Left ventricle myocardium inferior (tissue), 1 donor: ENCODE measurements around the gene PLXNA2. TPM values are rescaled to one million over a fixed set of nuclear protein-coding genes. Genes with fewer than 3 reads are reported as not detected.

Experiments
- DNase-seq: peaks from one replicate; pipeline ENCODE4 v3.0.0-alpha.2; 2020
- H3K27ac ChIP-seq: fragments of 200-600 bp; replicated peaks from 2 replicates; pipeline ENCODE4 v1.8.0; 2021
- H3K27me3 ChIP-seq: fragments of 200-600 bp; 2 replicates; pipeline ENCODE4 v1.8.0; 2021; ENCODE audit warnings: low read depth
- H3K36me3 ChIP-seq: fragments of 200-600 bp; 2 replicates; pipeline ENCODE4 v1.8.0; 2021
- H3K4me1 ChIP-seq: fragments of 200-600 bp; 2 replicates; pipeline ENCODE4 v1.8.0; 2021
- H3K4me3 ChIP-seq: fragments of 200-600 bp; 2 replicates; pipeline ENCODE4 v1.8.0; 2021; ENCODE audit warnings: mild to moderate bottlenecking, moderate library complexity
- H3K9me3 ChIP-seq: fragments of 200-600 bp; replicated peaks from 2 replicates; pipeline ENCODE4 v1.8.0; 2021
- intact Hi-C: fragments of 100-400 bp; cut with micrococcal nuclease; formaldehyde crosslinking; loops from one replicate; pipeline ENCODE4 v1.11.0; 2022
- total RNA-seq: library from RNA; stranded (reverse); fragmentation: NEBNext Ultra II Directional; extraction: Animal tissue kit (Norgen Biotek cat#: 25700); gene quantifications from one replicate; pipeline ENCODE4 v1.2.1, GENCODE V29; 2021
- TF ChIP-seq, protein P1 (sequence below): fragments of 200-600 bp; IDR thresholded peaks from 2 replicates; pipeline ENCODE4 v1.8.0; 2021; ENCODE audit warnings: antibody characterized with exemption, mild to moderate bottlenecking, borderline replicate concordance
- donor health status: DM: no; HTN: yes; CAD: no; lungs with severe emphysema.

PLXNA2 gene
- total RNA-seq, 1 donor from 2014 or later: 29.1 TPM

DNA sequence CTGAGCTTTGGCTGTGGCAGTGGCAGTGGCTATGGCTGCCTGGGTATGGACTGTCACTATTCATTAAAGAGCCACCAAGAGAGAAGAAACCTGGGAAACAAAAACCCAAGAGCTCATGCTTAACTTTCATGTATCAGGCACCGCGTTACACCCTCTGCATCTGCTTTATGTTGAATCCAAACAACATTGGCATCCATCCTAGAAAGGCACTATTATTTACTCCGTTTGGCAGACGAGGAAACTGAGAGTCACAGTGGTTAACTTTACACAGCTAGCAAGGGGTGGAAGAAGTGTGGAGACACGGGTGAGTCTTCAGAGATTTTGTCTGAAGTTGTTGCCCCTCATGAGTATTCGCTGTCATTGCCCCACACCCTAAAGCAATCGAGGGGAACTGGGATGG, 63.8 kb downstream of the PLXNA2 start:
- peak overlapping the region; percentile 67 for H3K27ac ChIP-seq
- DNase-seq: no peak
- peaks cover 91% of the 10 kb centered on the region for H3K4me1 ChIP-seq
- H3K27me3 ChIP-seq: no peaks in the 10 kb centered on the region
- no peaks in the 10 kb centered on the region for H3K36me3 ChIP-seq
- no peak overlapping the region for H3K4me3 ChIP-seq
- TF ChIP-seq, protein P1, sequence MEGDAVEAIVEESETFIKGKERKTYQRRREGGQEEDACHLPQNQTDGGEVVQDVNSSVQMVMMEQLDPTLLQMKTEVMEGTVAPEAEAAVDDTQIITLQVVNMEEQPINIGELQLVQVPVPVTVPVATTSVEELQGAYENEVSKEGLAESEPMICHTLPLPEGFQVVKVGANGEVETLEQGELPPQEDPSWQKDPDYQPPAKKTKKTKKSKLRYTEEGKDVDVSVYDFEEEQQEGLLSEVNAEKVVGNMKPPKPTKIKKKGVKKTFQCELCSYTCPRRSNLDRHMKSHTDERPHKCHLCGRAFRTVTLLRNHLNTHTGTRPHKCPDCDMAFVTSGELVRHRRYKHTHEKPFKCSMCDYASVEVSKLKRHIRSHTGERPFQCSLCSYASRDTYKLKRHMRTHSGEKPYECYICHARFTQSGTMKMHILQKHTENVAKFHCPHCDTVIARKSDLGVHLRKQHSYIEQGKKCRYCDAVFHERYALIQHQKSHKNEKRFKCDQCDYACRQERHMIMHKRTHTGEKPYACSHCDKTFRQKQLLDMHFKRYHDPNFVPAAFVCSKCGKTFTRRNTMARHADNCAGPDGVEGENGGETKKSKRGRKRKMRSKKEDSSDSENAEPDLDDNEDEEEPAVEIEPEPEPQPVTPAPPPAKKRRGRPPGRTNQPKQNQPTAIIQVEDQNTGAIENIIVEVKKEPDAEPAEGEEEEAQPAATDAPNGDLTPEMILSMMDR: no peak
- intact Hi-C loops: no loop called here
- H3K9me3 ChIP-seq: no peaks in the 10 kb centered on the region

DNA sequence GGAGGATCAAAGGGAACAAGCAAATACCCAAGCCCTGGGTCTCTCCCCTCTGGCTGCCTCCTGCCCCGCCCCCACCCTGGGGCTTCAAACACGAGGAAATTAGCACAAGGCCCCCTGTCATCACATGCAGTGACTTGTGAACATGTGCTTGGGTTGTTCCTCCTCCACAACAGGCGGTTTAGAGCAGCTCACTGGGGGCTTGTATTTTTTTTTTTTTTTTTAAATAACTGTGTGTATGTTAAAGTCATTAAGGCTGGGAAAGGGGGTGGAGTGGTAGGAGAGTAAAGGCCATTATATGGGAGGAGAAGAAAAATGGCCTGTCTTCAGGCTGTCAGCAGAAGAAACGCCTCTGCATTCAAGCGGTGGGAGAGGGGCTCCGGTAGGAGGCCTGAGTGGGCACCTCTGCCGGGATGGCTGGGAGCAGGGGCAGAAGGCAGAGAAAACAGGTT, 64.2 kb downstream of the PLXNA2 start:
- no peaks in the 10 kb centered on the region for H3K36me3 ChIP-seq
- H3K27ac ChIP-seq: peak overlapping the region; percentile 67
- DNase-seq: no peak
- H3K4me1 ChIP-seq: peaks cover 91% of the 10 kb centered on the region
- no peaks in the 10 kb centered on the region for H3K27me3 ChIP-seq
- TF ChIP-seq, protein P1: no peak
- intact Hi-C loops: no loop called here
- H3K9me3 ChIP-seq: no peaks in the 10 kb centered on the region
- no peak overlapping the region for H3K4me3 ChIP-seq

DNA sequence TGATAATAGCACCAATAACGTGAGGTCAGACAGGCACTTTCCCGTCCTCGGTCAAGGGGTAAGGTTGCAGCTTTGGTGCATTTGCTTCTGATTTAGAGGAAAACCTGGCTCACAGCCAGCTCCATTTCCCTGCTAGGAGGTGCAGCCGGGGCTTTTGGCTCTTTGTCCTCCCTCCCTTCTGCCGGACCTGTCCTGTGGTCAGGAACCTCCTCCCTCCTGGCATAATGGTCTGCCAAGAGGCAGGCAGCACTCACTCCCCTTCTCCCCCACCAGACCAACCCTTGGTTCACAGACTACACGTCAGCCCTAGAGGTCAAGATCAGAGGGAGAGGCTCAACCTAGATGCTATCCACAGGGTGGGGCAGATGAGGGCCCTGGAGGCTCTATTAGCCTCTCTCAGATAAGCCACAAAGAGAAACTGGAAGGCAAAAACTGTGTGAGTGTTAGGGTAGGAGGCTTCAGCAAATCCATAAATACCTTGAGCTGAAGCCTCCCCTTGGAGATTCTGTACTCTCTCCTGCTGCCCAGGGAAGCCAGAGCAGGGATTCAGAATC, 64.8 kb downstream of the PLXNA2 start:
- Histone ChIP-seq H3K36me3 (no peaks in the 10 kb centered on the region), H3K4me3 (no peak overlapping the region), H3K9me3 (no peaks in the 10 kb centered on the region), H3K27me3 (no peaks in the 10 kb centered on the region), H3K4me1 (peaks cover 91% of the 10 kb centered on the region), H3K27ac (peak overlapping the region; percentile 67)
- intact Hi-C loops: no loop called here
- TF ChIP-seq, protein P1: no peak
- no peak for DNase-seq

DNA sequence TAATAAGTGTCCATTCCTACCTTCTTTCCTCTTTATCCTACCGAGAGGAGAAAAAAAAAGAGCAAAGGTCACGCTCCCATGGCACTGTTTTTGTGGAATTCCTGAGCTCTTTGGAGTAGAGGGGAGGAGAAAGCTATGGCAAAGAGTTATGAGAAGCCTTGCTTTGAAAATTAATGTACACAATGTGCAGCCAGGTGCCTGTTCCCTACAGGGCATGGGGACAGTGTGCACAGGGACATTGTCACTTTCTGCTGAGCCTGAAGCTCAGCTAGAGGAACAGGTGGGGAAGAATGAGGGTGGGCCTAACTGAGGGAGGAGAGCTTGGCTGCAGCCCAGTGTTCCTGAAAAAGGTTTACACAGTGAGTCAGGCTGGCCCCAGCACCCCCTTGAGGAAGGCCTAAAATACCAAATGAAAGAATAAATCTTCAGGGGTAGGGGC, 66.1 kb downstream of the PLXNA2 start:
- H3K4me1 ChIP-seq: peaks cover 80% of the 10 kb centered on the region
- no peaks in the 10 kb centered on the region for H3K27me3 ChIP-seq
- H3K36me3 ChIP-seq: no peaks in the 10 kb centered on the region
- intact Hi-C loops: no loop called here
- no peaks in the 10 kb centered on the region for H3K9me3 ChIP-seq
- no peak overlapping the region for H3K4me3 ChIP-seq
- TF ChIP-seq, protein P1: no peak
- no peak overlapping the region for H3K27ac ChIP-seq
- DNase-seq: no peak

DNA sequence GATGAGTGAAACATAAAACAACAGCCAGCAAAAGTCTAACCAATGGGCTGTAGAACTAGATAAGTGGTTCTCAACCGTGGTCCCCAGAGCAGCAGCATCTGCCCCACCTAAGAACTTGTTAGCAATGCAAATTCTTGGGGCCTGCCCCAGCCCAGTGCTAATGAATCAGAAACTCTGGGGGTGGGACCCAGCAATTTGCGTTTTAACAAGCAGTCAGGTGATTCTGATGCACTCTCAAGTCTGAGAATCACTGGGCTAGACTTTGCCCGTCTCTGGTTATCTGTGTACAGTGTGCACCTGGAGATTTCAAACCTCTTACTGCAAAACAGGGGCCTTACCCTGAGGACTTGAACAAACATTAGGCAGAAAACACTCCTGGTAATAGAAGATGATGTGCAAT, 66.5 kb downstream of the PLXNA2 start:
- H3K27me3 ChIP-seq: no peaks in the 10 kb centered on the region
- no peaks in the 10 kb centered on the region for H3K9me3 ChIP-seq
- H3K4me3 ChIP-seq: no peak overlapping the region
- no peak overlapping the region for H3K27ac ChIP-seq
- intact Hi-C loops: no loop called here
- no peak for DNase-seq
- H3K36me3 ChIP-seq: no peaks in the 10 kb centered on the region
- TF ChIP-seq, protein P1: no peak
- peaks cover 80% of the 10 kb centered on the region for H3K4me1 ChIP-seq
